AG08395 (cell line): ENCODE measurements around the gene MYO7A.

Experiments used
- DNase-seq: peaks from one replicate; pipeline ENCODE4 v3.0.0; 2012; ENCODE audit warnings: mixed read lengths, low spot score

The MYO7A gene

DNA sequence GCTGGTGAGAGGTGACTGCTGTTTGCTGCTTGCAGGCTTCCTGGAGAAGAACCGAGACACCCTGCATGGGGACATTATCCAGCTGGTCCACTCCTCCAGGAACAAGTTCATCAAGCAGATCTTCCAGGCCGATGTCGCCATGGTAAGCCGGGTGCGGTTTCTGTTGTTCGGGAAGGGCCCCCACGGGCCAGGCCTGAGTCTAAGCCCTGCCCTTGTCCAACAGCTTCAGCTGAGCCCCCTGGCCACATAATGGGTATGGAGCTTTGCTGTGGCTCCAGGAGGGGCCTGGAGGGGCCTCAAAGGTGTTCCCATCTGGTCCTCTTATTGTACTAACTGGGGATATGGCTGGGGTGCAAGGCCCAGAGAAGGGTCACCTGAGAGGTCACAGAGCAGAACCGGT is 38.0 kb downstream of the MYO7A start:
- DNase-seq: no peak

DNA sequence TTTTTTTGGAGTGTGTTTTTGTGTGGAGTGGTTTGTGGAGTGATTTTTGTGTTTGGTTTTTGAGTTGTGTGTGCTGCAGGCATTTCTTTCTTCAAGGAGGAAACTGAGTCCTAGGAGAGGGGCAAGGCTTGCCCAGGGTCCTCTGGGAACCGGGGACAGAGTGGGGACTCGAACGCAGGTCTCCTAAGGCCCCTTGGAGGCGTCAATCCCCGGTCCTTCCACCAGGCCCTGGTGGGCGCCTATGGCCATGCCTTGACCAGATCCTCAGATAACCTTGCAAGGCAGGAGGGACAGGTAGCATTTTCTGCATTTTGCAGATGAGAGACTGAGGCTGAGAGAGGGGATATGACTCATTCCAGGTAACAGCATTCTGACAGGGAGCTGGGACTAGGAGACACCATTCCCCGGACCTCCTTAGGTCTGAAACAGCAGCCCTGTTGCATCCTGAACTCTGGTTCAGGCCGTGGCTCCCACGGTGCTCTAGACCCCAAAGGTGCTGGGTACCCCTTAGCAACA is 39.1 kb downstream of the MYO7A start:
- DNase-seq: no peak

DNA sequence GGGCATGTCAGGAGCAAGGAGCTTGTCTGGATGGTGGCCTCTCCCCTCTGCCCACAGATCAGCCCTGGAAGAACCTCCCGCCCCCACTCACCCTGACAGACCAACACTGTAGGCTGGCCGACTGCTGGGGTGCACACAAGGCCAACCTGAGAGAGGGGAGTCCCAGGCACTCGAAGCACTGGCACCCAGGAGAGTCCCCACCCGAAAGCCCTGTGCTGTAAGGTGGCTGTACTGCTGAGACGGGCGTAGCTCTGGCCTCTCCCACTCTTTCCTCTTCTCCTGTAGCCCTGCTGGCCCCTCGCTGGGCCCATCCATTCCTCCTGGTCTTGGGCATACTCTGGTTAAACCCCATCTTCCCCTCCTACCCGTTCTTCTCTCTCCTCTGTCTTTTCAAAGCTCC is 39.7 kb downstream of the MYO7A start:
- no peak for DNase-seq

DNA sequence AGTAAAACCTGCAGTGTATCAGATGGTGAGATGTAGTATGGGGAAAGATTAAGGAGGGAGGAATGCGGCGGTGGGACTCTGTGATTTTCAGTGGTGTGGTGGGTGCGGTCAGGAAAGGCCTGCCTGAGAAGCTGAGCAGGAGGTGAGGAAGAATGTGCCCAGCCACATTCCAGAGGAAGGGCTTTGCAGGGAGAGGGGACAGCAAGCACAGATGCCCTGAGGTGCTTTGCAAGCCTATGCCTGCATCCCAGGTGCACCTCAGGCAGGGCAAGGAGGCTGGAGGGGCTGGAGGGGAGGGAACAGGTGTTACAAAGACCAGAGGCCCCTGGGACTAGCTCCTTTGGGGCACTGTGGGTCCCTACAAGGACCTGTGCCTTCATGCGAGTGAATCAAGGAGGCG is 42.1 kb downstream of the MYO7A start:
- no peak for DNase-seq

GRCh38 chr11:77171254-77171653 is 43.2 kb downstream of the MYO7A start:
- DNase-seq: no peak

GRCh38 chr11:77171885-77172665 is 44.0 kb downstream of the MYO7A start:
- no peak for DNase-seq

GRCh38 chr11:77172666-77172982 is 44.6 kb downstream of the MYO7A start:
- no peak for DNase-seq

GRCh38 chr11:77173494-77173893 is 45.4 kb downstream of the MYO7A start:
- DNase-seq: no peak

- no peak for DNase-seq
Observed at GRCh38 chr11:77174559-77174958, 46.5 kb downstream of the MYO7A start.

- DNase-seq: no peak
Observed at GRCh38 chr11:77175021-77175842, 47.2 kb downstream of the MYO7A start.

DNA sequence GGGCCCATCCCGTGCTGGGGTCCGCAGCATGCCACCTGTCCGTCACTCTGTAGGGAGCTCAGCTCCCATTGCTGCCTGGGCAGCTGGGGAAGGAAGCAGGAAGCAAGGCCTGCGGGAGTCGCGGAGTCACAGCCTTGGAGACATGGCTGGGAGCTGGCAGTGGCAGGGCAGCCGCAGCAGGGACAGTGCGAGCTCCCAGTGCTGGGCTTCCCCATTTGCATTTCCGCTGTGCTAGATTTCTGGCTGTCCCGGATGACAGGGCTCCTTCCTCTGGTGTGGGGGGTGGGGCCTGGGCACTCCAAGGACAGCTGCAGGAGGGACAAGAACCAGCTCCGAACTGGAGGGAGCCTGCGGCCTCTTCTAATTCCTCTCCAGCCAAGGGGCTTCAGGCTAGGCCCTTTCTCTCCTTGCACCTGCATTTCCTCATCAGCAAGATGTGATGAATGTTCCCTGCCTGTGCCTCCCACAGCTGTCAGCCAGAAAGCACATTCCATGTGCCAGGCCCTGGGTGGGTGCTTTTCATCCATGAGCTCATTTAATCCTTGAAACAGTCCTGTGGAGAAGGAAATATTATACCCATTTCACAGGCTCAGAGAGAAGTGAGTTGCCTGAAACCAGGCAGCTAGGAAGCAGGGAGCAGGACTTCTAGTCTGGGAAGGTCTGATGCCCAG is 48.0 kb downstream of the MYO7A start:
- DNase-seq: no peak

DNA sequence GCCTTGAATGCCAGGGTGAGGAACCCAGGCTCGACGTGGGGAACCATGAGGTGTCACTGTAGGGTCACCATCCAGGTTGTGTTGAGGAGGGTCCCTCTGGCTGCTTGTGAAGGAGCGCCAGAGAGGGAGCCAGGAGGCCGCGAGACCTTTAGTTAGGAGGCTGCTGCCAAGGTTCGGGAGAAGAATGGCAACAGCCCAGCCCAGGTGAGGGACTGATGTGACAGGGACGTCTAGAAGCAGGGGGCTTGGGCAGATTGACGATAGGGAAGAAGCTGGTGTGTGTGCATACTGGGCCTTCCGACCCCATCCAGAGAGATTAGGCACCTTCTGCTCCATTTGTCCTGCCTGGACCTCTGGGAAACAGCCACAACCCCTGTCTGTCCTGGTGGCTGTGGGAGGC is 49.0 kb downstream of the MYO7A start:
- DNase-seq: no peak

DNA sequence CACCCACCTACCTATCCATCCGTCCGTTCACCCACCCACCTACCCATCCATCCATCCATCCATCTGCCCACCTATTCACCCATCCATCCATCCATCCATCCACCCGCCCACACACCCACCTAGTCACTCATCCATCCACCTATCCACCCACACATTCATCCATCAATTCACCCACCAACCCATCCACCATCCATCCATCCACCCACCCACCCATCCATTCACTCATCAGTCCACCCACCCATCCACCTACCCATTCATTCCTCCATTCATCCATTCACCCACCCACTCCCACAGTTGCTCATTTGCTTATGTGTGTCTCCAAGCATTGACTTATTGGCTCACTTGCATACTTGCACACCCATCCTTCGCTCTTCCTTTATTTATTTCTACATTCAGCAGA is 50.1 kb downstream of the MYO7A start:
- DNase-seq: no peak

GRCh38 chr11:77179048-77179447 is 51.0 kb downstream of the MYO7A start:
- no peak for DNase-seq

DNA sequence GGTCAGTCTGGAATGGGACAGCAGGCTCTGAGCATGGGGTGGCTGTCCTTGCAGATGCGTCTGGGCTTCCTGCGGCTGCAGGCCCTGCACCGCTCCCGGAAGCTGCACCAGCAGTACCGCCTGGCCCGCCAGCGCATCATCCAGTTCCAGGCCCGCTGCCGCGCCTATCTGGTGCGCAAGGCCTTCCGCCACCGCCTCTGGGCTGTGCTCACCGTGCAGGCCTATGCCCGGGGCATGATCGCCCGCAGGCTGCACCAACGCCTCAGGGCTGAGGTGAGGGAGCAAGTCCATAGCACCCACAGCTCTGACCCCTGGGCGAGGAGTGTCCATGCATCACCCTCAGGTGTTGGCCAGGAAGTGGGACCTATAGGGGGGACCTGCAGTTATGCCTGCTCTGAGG is 51.6 kb downstream of the MYO7A start:
- DNase-seq: no peak

DNA sequence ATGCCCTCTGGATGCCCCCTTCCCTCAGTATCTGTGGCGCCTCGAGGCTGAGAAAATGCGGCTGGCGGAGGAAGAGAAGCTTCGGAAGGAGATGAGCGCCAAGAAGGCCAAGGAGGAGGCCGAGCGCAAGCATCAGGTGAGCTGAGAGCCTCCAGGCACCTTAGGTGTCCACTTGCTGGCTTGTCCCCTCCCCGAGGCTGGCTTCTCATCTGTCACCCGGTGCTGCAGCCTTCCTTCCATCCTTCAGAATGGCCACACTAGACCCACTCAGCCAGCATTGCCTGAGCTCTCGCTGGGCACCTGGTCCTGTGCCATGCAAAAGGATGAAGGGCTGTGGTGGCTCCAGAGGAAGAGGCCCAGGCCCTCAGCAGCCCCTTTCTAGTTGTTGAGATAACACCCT is 52.3 kb downstream of the MYO7A start:
- no peak for DNase-seq

GRCh38 chr11:77181226-77181625 is 53.2 kb downstream of the MYO7A start:
- DNase-seq: no peak

- DNase-seq: no peak
Observed at GRCh38 chr11:77181799-77182541, 53.9 kb downstream of the MYO7A start.

GRCh38 chr11:77182542-77183430 is 54.7 kb downstream of the MYO7A start:
- no peak for DNase-seq

DNA sequence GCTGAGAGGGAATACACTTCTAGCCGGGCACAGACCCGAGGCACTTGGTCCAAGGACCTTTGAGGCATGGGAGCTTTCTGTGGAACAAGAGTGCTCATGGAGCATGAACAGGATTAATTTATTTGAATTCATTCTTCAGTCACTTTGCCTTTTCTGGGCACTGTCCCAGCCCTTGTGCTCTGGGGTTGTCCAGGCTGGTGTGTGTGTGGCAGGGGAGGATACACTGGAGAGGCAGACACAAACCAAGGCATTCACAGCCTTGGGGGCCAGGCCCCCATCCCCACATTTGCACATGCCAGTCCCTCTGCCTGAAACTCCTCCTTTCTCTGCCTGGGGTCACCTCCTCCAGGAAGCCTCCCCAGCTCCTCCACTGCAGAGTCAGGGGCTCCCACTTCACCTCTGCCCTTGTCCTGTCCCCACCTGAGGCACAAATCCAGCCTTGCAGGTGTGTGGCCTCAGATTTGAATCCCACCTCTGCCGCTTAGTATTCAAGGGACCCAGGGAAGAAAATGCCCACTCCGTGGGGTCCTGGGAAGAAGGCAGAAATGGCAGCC is 55.5 kb downstream of the MYO7A start:
- no peak for DNase-seq
